ENCODE data around the gene STXBP5.

DNA sequence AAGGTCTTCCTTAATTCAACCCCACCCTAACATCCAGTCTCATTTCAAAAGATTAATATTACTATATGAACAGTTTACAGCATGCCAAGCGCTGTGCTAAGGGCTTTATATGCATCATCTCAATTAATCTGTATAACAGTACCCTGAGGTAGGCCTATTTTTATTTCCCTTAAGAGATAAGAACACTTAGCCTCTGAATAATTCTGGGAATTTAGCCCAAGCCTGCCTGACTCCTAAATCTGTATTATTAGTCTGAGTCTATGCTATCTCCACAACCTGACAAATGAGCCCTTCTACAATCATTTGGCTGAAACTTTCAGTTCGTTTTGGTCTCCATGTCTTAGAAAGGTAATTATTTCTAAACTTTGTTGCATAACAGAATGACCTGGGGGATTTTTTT, 226.6 kb downstream of the STXBP5 start:
- TF ChIP-seq, protein P1, sequence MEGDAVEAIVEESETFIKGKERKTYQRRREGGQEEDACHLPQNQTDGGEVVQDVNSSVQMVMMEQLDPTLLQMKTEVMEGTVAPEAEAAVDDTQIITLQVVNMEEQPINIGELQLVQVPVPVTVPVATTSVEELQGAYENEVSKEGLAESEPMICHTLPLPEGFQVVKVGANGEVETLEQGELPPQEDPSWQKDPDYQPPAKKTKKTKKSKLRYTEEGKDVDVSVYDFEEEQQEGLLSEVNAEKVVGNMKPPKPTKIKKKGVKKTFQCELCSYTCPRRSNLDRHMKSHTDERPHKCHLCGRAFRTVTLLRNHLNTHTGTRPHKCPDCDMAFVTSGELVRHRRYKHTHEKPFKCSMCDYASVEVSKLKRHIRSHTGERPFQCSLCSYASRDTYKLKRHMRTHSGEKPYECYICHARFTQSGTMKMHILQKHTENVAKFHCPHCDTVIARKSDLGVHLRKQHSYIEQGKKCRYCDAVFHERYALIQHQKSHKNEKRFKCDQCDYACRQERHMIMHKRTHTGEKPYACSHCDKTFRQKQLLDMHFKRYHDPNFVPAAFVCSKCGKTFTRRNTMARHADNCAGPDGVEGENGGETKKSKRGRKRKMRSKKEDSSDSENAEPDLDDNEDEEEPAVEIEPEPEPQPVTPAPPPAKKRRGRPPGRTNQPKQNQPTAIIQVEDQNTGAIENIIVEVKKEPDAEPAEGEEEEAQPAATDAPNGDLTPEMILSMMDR (IDR thresholded peaks at IDR 0.05; ENCODE audit: low read length), result no peak
- TF ChIP-seq EZH2 (optimal IDR thresholded peaks at IDR 0.05; ENCODE audit: low read depth, low read length) (no peak), EZH2phosphoT487 (IDR thresholded peaks at IDR 0.05; ENCODE audit: low read length) (no peak)

Data from MM.1S (cell line).